HK-2 (cell line): ENCODE data around the gene COL4A2.

Source experiments
- DNase-seq: peaks from one replicate; pipeline ENCODE4 v3.0.0-alpha.2; 2018; ENCODE audit not compliant: unreplicated experiment

Gene COL4A2

DNA sequence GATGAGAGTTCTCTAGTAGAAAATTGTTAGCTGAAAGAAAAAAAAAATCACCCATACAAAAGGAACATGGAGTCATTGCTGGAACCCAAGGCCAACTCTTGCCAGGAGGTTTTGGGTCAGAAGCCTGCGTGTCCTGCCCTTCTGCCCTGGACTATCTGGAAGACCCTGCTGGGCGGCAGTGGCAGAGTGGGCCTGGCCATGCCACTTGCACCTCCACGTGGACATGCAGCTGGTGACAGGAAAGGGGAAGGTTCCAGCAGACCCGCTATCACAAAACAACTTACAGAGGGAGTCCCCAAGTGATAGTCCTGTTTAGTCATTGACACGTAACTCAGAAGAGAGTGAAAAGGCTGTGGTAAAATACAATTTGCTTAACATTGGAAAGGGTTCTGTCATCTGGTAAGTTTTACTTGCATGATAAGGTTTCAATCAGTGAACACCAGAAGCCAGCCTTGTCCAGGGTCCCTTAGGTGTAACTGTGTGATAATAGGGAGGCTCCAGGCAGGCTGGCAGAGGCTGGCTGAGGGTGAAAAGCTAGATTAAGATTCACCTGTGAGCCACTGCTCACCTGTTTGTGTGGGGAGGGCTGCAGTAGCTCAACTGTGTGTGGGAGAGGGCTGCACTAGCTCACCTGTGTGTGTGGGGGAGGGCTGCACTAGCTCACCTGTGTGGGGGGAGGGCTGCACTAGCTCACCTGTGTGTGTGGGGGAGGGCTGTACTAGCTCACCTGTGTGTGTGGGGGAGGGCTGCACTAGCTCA lies 47.8 kb downstream of the COL4A2 start:
- DNase-seq = no peak

DNA sequence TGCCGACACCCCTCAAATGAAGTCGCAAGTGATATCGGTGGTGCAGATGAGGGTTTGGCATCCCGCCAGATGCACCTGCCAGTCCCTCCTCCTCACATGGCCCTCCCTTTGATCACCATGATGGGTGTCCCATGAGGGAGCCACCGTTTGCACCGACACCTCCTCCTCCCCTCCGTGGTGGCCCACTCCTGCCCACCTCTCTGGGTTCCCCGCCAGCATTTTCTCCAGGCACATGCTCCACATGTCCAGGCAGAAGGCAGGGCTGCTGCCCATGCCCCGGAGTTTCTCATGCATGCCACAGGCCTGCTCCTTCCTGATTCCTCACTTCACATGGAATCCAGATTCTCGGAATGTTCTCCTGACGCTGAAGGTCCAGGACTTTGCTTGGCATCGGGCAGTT lies 49.3 kb downstream of the COL4A2 start:
- DNase-seq = no peak

DNA sequence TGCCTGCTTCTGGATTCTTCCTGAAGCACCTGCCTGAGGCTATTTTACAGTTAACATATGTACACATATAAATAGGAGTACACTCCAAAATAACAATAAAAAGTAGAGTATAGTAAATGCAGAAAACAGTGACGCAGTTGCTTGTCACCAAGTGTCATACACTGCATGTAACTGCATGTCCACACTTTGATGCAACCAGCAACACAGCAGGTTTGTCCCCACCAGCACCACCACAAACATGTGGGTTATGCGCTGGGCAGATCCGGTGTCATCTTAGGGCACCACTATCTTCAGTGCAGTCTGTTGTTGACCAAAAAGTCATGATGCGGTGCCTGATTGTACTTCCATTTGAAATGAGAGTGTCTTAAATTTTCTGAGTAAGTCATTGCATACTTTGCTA lies 51.3 kb downstream of the COL4A2 start:
- DNase-seq = no peak

DNA sequence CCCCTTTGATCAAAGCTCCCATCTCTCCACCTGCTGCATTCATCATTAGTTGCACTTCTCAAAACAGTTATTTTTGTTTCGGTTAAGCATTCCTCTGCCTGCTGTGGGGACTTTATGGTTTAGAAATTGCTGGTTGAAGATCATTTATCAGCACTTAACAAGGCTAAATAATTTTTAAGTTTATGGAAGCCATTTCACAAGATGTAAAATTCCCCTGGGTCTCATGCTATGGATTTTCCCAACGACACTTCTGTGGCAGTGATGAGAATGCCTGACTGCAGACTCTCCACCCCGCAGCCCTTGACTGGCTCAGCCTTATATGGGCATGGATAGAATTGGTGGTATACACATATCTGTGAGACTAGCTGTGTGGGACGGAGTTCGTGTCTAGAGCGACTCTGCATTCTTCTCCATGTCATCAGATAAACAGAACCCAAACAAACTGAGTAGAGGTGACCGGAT lies 52.8 kb downstream of the COL4A2 start:
- no peak for DNase-seq

DNA sequence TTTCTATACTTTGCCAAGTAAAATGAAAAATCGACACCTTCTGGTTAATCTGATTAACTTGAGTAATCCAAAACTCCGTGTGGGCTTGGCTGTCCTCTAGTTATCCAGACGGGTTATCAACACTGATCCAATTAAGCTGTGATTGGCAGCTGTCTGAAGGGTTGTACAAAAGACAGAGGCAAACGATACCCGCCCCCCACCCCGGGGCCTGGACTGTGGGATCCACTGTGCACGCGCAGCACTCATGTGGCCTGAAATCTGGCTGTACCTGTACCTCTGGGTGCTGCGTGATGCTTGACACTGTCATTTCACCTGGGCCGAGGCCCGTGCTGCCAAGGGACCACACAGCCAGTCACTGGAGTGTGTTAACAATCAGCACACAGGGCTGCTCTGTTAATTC lies 53.5 kb downstream of the COL4A2 start:
- DNase-seq = no peak

DNA sequence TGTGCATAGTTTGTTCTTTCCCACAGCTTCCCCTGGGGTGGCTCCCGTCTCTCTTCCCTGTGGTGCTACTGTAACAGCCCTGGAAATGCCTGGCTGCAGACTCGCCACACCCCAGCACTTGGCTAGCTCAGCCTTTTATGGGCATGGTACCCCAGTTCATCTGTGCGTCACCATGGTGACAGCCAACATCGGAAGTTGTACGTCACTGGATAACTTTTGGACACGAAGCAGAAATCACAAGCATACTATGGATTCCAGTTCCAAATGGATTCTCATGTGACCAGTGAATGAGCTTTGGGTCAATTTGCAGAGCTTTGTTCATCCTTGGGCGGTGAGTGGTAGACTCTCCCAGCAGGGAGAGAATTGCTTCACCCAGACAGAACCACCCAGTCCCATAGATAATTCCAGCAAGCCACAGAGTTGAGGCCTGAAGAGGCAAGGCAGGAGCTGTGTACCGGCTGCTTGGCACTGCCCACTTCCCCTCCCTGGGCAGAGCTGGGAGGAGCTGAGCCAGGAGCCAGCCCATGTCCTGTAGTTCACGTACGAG lies 54.4 kb downstream of the COL4A2 start:
- no peak for DNase-seq

DNA sequence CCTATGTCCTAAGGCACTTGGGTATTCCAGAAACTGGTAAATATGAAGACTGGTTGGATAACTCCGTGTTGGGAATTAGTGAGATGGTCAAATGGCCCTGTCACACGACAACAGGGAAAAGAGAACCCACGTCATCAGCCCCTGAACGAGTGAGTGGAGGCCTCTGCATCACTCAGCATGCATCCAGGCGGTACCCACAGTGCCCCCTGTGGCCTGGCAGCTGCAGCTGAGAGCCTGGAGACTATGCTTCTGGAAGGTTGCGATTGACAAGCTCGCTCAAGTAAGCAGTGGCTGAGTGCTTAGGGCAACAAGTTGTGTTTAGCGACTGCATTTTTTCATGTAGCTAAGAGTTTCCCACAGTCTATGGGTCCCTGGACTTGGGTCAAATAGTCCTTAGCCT lies 55.9 kb downstream of the COL4A2 start:
- DNase-seq = no peak

DNA sequence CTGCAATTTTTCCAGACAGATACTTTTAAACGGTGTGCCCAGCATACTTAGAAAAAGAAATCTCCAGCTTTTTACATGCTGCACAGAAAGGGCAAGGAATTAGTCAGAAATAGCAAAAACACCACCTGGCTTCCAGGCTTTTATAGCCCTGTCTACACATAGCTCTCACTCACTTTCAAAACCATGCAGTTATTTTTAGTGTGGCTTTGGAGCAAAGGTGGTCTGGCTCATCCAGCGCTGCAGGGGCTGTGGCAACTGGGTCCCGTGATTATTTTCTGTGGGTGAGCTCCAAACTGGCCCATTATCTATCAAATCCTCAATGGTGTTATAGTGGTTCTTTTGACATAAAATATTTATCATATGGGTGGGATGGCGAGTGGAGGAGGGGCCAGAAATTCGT lies 57.0 kb downstream of the COL4A2 start:
- DNase-seq = no peak

DNA sequence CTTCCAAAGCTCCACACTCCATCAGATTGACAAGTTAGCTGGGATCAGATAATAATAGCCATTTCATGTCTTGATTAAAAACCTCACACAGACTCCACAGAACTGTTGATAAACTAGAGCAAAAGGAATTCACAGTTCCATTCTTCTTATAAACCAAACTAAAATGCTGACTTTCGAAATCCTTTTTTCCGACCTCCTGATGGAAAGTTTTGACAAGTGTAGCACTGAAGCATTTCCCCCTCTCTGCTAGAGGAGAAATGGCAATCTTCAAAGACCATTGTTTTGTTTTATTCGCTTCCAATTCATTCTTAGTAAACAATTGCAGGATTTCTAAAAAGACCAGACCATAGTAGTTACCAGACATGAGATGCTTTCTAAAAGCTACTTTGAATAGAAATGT lies 58.8 kb downstream of the COL4A2 start:
- no peak for DNase-seq

DNA sequence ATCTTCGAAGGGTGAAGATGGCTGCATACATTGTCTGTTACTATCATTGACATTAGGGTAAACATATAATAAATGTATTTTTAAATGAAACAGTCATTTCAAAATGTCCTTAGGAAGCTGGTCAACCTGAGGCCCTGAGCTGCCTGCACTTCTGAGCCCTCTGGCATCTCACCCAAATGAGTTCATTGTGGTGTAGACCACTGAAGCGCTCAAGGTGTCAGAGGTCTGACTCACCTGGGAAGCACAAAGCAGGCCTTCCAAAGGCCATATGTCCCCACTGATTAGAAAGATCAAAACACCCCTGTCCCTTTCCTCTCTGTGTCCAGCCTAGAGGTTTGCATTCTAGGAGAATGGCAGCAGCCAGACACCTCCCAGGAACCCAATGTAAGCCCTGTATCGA lies 59.6 kb downstream of the COL4A2 start:
- no peak for DNase-seq

DNA sequence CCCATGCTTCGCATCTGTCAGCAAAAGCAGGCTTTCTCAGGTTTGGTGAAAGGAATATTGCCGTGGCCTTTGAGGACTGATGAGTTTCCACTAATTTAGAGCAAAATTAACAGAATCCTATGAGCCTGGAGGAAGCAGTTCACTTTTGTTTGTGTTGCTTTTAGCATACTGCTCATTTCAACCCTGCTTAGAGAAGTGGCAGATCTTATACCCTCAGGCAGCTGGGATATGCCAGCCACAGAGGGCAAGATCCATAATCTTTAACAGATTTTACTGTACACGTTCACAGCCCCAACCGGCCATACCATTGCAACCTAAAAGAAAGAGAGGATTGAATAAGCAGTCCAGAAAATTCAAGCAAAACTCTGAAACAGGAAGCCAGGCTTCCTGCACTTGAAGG lies 60.5 kb downstream of the COL4A2 start:
- DNase-seq = no peak

DNA sequence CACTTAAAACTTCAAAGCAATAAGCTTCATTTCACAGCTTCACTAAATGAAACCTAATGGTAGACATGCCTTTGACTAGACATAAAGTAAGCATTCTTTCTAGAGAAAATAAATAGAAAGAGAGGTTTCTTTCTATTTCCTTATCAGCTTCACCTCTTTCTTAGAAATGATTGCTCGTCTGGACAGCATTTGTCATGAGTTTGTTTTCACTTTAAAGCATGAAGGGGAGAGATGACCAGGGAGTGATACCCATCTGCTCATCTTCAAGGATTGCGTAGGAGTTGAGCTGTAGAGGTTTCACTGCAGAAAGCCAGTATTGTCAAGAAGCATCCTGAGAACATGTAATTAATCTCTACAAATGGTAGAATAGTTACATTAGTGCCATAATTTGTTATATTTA lies 61.3 kb downstream of the COL4A2 start:
- no peak for DNase-seq

DNA sequence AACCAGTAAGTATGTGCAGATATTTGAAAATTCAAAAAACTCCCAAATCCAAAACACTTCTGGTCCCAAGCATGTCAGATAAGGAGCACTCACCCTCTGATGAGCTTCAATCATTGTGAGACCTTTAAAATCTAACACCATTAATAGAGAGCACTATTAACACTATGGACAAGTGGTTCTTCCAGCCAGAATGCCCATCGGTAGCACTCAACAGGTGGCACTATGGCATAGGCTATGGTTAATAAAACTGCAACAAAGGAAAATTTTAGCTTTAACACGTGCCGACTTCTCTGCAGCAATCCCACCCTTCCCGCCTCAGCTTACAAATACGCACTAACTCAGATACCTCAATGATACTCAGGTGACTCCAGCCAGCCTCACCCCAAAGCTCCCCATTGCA lies 62.3 kb downstream of the COL4A2 start:
- no peak for DNase-seq

DNA sequence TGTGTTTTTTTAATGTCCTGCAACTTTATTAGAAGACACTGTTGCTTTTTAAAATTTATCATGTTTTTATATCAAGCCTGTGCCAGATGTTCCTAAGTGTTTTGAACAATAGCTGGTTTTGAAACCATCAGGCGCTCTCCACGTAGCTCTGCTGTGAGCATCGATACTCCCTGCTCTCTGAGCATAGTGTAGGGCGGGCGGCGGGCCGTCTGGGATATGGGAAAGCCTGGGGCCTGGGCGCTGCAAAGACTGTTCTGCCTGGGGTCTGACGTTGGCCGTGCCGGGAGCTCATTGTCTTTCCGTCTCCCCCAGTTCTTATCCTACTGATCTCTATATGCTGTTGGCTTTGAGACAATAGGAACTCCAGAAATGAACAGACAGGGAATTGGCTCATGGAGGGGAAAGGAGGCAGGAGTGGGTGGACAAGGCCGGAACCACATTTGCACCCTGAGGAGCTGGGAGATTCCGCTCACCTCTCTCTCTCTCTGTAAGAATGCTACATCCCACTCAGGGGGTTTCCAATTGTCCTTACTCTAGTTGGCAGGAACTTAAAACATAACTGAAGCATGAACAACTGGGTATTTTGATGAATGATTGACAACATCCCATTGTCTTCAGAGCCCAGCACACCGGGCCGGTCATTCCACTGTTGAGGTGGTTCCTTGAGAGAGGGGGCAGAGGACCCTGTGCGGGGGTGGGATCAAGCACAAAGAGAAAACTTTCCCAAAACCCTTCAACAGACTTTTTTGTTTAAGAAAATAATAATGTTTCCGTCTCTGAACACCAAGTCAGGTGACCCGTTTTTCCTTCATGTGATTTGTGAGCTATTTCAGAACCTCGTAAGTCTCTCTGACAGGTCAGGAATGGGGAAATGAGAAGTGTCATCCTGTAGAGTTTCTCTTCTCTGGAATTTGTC lies 64.7 kb downstream of the COL4A2 start:
- DNase-seq = peak; percentile 66

DNA sequence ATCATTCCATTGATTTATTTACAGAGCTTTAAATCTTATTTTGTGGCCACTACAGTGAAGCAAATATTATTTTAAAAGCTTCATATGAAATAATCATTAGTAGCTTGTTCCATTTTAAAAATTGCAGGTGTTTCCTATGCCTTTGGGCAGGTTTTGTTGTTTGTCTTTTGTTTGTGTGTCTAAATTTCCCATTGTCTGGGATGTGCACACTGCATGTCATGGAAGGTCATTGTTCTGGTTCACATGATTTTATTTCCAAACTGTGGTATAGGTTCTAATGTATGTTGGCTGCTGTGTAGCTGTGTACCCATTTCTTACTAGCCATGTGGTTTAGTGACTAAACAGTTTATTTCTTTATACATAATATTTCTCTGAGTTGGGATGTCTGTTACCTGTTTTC lies 65.6 kb downstream of the COL4A2 start:
- no peak for DNase-seq

DNA sequence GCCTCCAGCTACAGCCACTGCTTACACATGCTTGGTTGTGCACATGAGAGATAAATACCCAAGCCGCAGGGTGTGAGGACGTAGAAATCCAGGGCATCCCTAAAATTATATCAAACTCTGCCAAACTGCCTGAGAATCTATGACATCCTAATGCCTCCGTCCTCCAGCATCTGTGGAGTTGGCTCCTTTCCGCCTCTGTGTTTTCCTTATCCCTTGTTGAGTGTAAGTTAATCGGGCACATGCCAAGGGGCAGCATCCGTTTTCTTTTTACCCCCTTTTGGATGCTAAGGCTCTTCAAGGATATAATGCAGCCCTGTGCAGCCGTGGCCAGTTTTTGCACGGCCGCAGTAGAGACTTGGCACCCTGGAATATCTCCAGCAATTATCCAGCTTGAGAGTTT lies 66.5 kb downstream of the COL4A2 start:
- no peak for DNase-seq

DNA sequence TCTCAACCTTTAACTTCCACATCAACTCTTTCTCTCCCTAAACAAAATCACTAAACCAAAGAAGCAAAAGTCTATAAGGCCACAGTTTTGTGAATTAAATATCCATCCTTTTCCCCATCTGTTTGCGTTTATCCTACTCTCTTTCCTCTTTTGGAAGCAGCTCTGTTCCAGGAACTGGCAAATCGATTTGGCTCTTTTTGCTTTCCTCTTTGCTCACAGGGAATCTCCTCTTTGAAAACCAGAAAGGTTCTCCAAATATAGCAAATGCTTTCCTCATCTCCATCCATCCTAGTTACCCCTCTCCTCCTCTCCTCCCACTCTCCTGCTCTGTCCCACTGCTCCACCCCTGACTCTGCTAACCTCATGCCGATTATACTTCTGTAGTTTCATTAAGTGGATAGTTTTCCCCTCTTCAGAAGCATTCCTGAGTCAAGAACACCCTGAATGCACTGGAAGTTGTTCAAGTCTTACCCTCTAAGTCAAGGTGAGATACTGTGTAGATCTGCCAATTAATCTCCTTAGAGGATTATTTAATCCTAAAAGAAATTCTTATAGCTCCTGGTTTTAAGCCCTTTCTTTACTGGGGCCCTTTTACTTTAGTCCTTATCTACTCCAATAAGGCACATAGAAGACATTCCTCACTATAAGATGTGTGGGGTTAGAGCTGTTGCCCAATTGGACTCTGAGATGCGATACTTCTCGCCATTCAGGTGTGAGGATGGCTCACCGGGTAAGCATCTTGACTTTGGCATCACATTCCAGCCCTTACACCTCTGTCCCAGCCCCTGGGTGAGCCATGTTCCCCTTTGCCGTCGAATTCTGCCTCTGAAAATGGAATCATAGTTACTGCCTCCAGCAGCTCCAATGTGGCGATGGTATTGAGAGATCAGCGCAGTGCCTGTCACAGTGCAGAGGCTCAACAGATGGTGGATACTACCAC lies 67.6 kb downstream of the COL4A2 start:
- no peak for DNase-seq

DNA sequence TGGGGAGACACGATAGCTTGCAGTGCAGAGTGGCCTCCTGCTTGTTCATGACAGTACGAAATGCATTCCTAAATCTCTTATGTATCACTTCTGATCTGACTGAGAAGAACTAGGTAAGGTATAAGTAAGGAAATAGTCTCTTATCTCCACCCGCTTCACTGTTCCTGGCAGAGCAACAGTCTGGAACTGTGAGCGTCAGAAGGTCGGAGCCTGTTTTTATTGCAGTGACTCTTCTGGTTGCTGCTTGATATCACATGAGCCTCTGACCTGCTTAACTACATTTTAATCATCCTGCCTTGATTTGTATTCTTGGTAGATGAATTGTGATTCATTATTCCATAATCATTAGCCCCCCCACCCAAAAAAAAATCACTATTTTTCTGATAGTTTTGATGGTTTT lies 69.0 kb downstream of the COL4A2 start:
- no peak for DNase-seq

DNA sequence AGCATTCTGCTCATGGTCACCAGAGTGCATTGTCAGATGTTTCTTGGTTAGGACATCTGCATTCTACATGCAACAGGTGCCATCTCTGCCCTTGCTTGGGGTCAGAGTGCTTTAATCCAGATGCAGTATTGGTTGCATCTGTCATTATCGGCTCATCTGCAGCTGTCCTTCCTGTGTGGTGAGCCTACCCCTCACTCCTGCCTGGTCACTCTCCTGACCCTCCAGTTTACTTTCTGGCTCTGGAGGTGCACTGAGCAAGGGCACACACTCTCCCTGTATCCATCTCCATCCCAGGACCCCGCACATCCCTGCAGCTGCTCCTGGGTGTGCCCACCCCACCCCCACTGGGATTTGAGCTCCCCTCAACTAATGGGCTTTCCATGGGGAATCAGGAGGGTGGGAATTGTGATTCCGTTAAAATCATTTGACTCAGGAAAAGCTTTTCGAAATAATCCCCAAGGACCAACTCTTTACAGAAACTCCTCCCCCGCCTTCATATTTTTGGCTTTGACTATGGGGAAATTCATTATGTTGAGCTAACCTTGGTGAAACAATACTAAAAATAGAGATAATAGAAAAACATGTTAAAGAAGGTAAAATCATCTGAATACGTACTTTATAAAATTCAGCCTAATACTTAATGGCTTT lies 70.2 kb downstream of the COL4A2 start:
- DNase-seq = no peak

DNA sequence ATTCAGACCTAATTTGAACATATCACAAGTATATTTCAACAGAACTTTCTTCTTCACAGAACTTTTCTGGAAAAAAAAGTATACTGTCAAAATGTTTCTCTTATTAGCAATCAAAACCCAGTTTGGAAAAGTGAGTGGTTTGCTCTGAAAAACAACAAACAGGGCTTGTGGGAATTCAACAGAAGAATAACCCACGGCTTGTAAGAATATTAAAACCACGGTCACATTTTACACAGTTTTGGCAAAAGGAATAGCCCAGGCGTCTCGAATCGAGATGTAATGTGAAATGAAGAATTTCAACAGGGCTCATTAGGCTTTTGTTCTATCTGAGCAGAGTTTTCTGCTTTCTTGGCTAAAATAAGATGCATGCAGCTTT lies 70.7 kb downstream of the COL4A2 start:
- no peak for DNase-seq

DNA sequence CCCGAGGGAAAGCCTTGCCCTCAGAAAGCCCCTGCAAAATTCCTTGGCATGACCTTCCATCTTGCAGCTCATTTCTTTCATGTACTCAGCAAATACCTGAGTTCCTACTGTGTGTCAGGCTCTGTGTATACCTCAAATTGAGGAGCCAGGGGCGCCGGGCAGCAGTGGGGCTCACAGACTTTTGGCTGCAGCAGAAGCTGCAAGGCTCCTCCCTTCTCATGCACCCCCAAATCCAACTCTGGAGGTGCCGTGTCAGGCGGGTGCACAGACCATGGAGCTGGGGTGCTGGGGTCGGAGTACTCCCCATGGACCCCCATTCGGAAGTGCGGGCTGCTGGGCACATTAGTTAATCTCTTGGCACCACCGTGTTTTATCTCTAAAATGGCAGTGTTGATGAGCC lies 72.3 kb downstream of the COL4A2 start:
- no peak for DNase-seq
